ENCODE results near the gene TMEM209.
"Not testable (repeated sequence)": the region's sequence is repeated elsewhere in the genome, so short reads cannot be mapped to it uniquely, and the experiment has no call there.

TMEM209 gene

GRCh38 chr7:130216750-130217149 lies 11.5 kb upstream of the TMEM209 start:
- no peak for DNase-seq

DNA sequence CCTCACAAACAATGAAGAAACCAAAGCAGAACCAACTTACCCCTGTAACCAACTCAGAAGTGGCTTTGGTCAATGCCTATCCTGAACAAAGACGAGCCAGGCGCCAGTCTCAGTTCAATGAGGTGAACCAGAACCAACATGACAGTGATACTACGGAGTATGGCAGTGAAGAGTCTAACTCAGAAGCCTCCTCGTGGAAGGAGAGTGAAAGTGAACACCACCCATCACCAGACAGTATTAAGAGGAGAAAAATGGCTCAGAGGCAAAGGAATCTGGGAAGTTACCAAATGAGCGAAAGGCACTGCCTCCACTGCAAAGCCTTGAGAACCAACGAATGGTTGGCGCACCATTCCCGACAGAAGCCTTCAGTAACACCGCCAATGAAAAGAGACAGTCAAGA lies 10.8 kb upstream of the TMEM209 start:
- no peak for DNase-seq

DNA sequence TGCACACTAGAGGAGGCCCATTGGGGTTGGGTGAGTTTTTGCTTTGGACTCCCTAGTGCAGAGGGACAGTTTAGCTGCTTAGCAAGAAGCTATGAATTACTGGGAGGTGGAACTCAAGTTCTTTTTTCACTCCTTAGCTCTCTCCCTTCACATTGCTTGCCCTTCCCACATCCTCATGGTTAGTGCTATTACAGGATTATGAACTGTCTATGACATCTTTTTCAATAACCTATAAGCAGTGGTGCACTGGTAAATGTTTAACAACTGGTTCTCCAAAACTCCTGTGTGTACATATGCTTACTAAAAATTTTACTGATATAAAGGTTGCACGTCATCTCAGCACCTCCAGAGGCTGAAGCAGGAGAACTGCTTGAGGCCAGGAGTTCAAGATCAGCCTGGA lies 8.6 kb upstream of the TMEM209 start:
- no peak for DNase-seq

GRCh38 chr7:130210181-130210935 lies 5.2 kb upstream of the TMEM209 start:
- peak; percentile 35 for DNase-seq

GRCh38 chr7:130208516-130208915 lies 3.3 kb upstream of the TMEM209 start:
- no peak for DNase-seq

GRCh38 chr7:130207642-130208041 lies 2.4 kb upstream of the TMEM209 start, which contains the start of gene SSMEM1:
SSMEM1 (plus strand) TSS chr7:130207860; CDS start chr7:130207911, 51 bp downstream.
- DNase-seq: no peak

DNA sequence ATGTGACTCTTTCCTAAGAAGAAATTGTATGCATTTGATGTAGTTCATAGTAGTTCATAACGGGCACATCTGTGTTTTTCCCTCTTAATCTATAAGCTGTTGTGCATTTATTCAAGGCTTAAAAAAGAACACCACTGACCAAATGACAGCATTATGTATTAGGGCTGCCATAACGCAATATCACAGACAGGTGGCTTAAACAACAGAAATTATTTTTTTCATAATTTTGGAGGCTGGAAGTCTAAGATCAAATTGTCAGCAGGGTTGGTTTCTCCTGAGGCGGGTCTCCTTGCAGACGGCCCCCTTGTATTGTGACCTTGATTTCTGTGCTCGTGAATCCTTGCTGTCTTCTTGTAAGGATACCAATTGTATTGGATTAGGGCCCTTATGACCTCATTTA lies 1.8 kb upstream of the TMEM209 start:
- no peak for DNase-seq

DNA sequence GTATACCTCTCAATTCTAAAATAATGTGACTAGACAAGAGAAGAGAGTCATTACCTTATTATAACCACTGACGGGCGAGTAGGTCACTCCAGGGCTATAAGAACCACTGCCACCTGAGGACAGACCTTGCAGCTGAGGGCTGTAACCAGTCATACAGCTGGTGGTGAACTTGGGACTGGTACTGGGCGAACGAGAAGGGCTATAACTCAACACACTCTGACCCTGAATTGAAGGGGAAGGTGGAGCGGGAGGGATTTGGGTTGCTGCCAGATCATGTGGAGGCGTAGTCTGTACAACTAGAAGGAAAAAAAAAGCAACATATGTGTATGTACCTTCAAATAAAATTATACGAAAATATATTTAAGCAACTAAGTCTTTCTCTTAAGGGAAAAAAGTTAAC lies 3.4 kb downstream of the TMEM209 start:
- DNase-seq: no peak

DNA sequence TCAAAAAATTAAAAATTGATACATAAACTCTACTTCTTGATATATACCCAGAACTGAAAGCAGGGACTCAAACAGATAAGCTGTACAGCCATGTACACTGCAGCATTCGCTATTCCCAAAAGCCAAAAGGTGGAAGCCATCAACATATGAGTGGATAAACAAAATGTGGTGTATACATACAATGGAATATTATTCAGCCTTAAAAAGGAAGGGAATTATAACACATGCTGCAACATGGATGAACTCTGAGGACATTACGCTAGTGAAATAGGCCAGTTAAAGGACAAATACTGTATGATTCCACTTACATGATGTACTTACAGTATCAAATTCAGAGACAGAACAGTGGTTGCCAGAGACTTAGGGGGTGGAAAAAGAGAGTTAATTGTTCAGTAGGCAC lies 8.1 kb downstream of the TMEM209 start:
- DNase-seq: no peak

DNA sequence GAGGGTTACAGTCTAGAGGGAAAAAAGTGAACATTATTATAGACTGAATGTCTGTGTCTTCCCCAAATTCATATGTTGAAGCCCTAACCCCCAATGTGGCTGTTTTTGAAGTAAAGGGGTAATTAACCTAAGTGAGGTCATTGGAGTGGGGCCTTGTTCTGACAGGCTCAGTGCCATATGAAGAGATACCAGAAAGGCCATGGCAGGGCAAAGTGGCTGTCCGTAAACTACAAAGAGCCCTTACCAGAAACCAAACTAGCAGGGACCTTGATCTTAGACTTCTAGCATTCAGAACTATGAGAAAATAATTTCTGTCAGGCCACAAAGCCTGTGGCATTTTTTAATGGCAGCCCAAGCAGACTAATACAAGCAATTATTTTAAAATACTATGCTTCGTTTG lies 8.7 kb downstream of the TMEM209 start:
- no peak for DNase-seq

DNA sequence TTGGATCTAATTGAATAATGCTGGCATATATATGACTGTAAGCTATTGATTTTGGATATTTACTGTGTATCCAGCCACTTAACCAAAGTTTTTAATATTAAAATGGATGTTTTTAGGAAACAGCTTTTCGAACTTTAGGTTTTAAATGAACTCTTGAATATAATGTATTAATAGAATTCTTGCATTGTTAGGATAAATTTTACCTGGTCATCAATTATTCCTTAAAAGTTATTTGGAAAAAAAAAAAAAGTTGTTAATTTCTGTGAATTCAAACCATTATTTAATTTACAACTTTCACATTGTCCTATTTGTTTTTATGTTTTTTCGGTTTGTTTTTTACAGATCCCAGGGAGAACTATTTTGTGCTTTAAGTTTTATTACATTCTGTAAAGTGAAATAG lies 9.8 kb downstream of the TMEM209 start:
- no peak for DNase-seq

DNA sequence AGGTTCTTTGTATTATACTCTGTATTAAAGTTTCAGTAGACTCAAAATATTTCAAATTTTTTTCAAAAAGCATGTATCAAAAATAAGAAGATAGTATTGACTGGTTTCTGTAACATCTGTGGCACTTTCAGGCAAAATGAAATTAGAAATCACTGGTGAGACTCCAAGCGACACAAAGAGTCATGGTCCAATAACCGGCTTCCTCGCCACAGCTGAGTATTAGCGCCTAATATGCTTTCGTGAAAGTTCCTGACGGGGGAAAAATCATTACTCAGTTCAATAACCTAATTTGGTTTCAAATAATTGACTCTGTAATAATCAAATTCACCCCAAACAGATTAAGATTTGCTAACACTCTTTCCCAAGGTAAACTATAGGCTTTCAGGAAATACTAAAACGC lies 13.4 kb downstream of the TMEM209 start:
- DNase-seq: no peak

DNA sequence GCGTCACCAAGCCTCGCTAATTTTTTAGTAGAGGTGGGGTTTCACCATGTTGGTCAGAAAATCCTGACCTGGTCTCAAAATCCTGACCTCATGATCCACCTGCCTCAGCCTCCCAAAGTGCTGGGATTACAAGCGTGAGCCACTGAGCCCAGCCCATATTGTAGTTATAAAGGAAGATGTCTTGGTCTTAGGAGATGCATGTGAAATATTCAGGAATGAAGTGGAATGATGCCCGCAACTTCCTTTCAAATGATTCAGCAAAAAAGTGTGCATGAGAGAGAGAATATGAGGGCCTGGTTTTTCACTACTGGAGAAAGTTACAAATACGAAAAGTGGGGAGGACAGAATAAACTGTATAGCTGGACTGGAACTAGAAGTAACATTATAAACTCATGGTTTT lies 15.9 kb downstream of the TMEM209 start:
- DNase-seq: no peak

- no peak for DNase-seq
Observed at GRCh38 chr7:130187360-130187759, 17.8 kb downstream of the TMEM209 start.

GRCh38 chr7:130184349-130184748 lies 20.9 kb downstream of the TMEM209 start:
- not testable (repeated sequence) for DNase-seq

DNA sequence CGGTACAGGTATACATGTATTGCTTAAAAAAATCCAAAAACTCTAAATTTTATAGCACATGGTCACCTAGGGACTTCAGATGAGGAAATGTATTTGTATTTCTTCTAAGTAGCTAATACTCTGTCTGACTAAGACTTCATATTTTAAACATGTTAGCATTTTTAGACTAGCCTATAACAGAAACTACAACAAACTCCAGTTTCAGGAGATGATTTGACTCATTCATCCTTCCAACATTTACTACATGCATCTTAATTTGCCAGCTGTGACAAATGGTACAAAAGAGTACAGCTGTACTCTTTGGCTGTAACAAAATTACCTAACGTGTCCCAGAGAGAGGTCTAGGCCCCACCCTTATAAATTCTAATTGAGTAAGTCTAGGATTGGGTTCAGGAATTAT lies 22.2 kb downstream of the TMEM209 start:
- no peak for DNase-seq

DNA sequence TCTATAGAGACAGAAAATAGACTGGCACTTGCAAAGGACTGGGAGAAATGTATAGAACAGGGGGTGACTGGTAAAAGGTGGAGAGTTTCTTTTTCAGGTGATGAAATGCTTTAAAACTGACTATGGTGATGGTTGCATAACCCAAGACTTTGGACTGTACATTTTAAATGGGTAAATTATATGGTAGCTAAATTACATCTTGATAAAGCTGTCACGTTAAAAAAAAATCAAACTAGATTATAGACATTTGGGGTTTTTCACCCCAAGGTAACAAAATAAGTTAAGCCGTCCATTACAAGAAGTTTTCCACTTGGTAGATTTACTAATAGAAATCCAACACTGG lies 24.0 kb downstream of the TMEM209 start:
- no peak for DNase-seq

- DNase-seq: no peak
Observed at GRCh38 chr7:130180571-130181262, 24.5 kb downstream of the TMEM209 start.

GRCh38 chr7:130179631-130180030 lies 25.6 kb downstream of the TMEM209 start:
- DNase-seq: no peak

DNA sequence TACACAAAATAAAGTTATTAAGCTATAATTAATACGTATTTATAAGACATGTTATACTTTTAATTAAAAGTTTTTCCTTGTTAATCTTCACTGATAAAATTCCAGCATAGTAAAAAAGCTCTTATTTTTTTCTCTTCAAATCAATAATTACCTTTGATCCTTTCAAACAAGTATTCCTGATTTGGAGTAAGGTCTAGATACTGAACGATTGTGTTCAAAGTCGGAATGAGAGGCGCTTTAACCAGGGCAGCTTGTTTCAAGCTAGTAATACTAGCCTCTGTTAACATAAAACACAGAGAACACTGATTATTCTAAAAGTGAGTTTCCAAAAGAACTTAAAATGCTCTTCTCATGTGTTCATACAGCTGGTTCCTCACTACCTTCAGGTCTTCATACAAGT lies 27.0 kb downstream of the TMEM209 start:
- no peak for DNase-seq

- no peak for DNase-seq
Observed at GRCh38 chr7:130174237-130174959, 30.8 kb downstream of the TMEM209 start.

- DNase-seq: no peak
Observed at GRCh38 chr7:130162196-130162595, 43.0 kb downstream of the TMEM209 start.

- DNase-seq: no peak
Observed at GRCh38 chr7:130160455-130160854, 44.8 kb downstream of the TMEM209 start.

DNA sequence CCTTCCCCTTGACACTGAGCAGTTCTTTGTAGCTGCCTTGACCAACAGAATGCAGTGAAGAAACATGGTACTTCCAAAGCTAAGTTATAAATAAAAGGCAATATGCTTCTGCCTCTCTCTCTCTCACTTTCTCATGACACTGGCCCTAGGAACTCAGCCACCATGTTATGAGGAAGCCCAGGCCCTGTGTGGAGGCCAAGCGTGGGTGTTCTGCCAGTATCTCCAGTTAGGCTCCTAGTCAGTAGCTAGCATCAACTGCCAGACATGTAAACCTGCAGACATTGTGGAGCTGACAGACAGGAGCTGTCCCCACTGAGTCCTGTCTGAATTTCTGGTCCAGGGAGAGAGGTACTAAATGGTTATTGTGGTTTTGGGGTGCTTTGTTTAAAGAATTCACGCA lies 45.2 kb downstream of the TMEM209 start:
- DNase-seq: no peak

All from eye (tissue), 1 donor.